DND-41 (cell line): Measurements from ENCODE around the gene HMGCL.
A peak's percentile ranks its signal among the peaks of the same experiment; 100 is the strongest.

Experiments
- ATAC-seq: fragments of 200-7000 bp; cut with Tn5 transposase; 3 replicates; pipeline ENCODE4 v1.9.1; 2021; ENCODE audit warnings: low read depth; ENCODE audit not compliant: insufficient read depth
- DNase-seq: peaks from one replicate; pipeline ENCODE4 v3.0.0-alpha.2; 2020
- H2AFZ ChIP-seq: 2 replicates; pipeline ENCODE4 v1.6.0; 2012; ENCODE audit warnings: low read depth, low read length
- H3K27ac ChIP-seq: 2 replicates; pipeline ENCODE4 v1.5.1; 2012; ENCODE audit warnings: low read length, inconsistent platforms
- H3K27me3 ChIP-seq: fragments of 200-600 bp; sonication (generic); 2 replicates; pipeline ENCODE4 v1.6.0; 2012; ENCODE audit warnings: low read length, mild to moderate bottlenecking, inconsistent platforms; ENCODE audit not compliant: insufficient read depth, poor library complexity
- H3K36me3 ChIP-seq: 2 replicates; pipeline ENCODE4 v1.5.1; 2012; ENCODE audit warnings: low read length, inconsistent platforms; ENCODE audit not compliant: insufficient read depth
- H3K4me1 ChIP-seq: 2 replicates; pipeline ENCODE4 v1.5.1; 2012; ENCODE audit warnings: mild to moderate bottlenecking, low read length; ENCODE audit not compliant: insufficient read depth
- H3K4me2 ChIP-seq: 2 replicates; pipeline ENCODE4 v1.6.0; 2012; ENCODE audit warnings: mild to moderate bottlenecking, moderate library complexity, low read length, inconsistent platforms; ENCODE audit not compliant: insufficient read depth
- H3K4me3 ChIP-seq, 2 experiments: fragments of 200-600 bp in 1 of 2; shearing (Covaris generic) in 1 of 2; 2 replicates each; pipeline ENCODE4 v1.5.1; 2012 to 2016; ENCODE audit warnings: inconsistent platforms in 2 of 2, low read length in 2 of 2, mild to moderate bottlenecking in 2 of 2, low read depth in 1 of 2, moderate library complexity in 1 of 2
- H3K79me2 ChIP-seq: 2 replicates; pipeline ENCODE4 v1.6.0; 2012; ENCODE audit warnings: low read length, inconsistent platforms; ENCODE audit not compliant: insufficient read depth
- H3K9ac ChIP-seq: 2 replicates; pipeline ENCODE4 v1.6.0; 2012; ENCODE audit warnings: low read depth, mild to moderate bottlenecking, inconsistent platforms, low read length, moderate library complexity
- H3K9me3 ChIP-seq: 2 replicates; pipeline ENCODE4 v1.5.1; 2012; ENCODE audit warnings: low read length, moderate library complexity, mild to moderate bottlenecking, inconsistent platforms; ENCODE audit not compliant: insufficient read depth, severe bottlenecking
- H4K20me1 ChIP-seq: 2 replicates; pipeline ENCODE4 v1.6.0; 2012; ENCODE audit warnings: low read length; ENCODE audit not compliant: insufficient read depth
- EZH2 ChIP-seq: IDR thresholded peaks from 3 replicates; pipeline ENCODE4 v1.6.1; 2012; ENCODE audit warnings: borderline replicate concordance, low read depth, mild to moderate bottlenecking, moderate library complexity, low read length, inconsistent platforms; ENCODE audit not compliant: severe bottlenecking
- TF ChIP-seq, protein P1 (sequence below): IDR thresholded peaks from 2 replicates; pipeline ENCODE4 v1.5.1; 2012; ENCODE audit warnings: borderline replicate concordance, low read length, moderate library complexity, mild to moderate bottlenecking; ENCODE audit not compliant: poor library complexity, severe bottlenecking; ENCODE audit errors: extremely low read depth

HMGCL gene

GRCh38 chr1:23777979-23778814, 47.0 kb downstream of the HMGCL start, which contains the start of gene PITHD1:
PITHD1 (plus strand) TSS chr1:23778418; CDS start chr1:23778516, 98 bp downstream.
- H3K27me3 ChIP-seq: no peaks in the 10 kb centered on the region
- DNase-seq (peak; percentile 82), ATAC-seq (peak; percentile 86)
- H3K36me3 ChIP-seq: peaks cover 29% of the 10 kb centered on the region
- peaks cover 18% of the 10 kb centered on the region for H4K20me1 ChIP-seq
- H3K4me1 ChIP-seq: peaks cover 29% of the 10 kb centered on the region
- TF ChIP-seq EZH2: no peak
- TF ChIP-seq, protein P1, sequence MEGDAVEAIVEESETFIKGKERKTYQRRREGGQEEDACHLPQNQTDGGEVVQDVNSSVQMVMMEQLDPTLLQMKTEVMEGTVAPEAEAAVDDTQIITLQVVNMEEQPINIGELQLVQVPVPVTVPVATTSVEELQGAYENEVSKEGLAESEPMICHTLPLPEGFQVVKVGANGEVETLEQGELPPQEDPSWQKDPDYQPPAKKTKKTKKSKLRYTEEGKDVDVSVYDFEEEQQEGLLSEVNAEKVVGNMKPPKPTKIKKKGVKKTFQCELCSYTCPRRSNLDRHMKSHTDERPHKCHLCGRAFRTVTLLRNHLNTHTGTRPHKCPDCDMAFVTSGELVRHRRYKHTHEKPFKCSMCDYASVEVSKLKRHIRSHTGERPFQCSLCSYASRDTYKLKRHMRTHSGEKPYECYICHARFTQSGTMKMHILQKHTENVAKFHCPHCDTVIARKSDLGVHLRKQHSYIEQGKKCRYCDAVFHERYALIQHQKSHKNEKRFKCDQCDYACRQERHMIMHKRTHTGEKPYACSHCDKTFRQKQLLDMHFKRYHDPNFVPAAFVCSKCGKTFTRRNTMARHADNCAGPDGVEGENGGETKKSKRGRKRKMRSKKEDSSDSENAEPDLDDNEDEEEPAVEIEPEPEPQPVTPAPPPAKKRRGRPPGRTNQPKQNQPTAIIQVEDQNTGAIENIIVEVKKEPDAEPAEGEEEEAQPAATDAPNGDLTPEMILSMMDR: no peak
- H3K9ac ChIP-seq: peak within 1 kb of the TSS; percentile 77
- H3K4me2 ChIP-seq: peak within 1 kb of the TSS; percentile 95
- H3K27ac ChIP-seq: peak within 1 kb of the TSS; percentile 89
- peak within 1 kb of the TSS; percentile 96 for H2AFZ ChIP-seq
- H3K79me2 ChIP-seq: peaks cover 66% of the 10 kb centered on the region
- peak within 1 kb of the TSS; percentile 93 to 99 for H3K4me3 ChIP-seq
- H3K9me3 ChIP-seq: no peaks in the 10 kb centered on the region

- Histone ChIP-seq H3K4me3 (no peak overlapping the region), H3K4me1 (peaks cover 36% of the 10 kb centered on the region), H3K4me2 (no peak overlapping the region), H3K27me3 (no peaks in the 10 kb centered on the region), H3K9ac (no peak overlapping the region), H3K9me3 (no peaks in the 10 kb centered on the region), H2AFZ (no peak overlapping the region), H4K20me1 (peaks cover 15% of the 10 kb centered on the region), H3K27ac (no peak overlapping the region), H3K79me2 (peaks cover 51% of the 10 kb centered on the region), H3K36me3 (peaks cover 22% of the 10 kb centered on the region)
- no peak for DNase-seq
- TF ChIP-seq, protein P1: no peak
- no peak for TF ChIP-seq EZH2
- ATAC-seq: no peak
These were observed 49.0 kb downstream of the HMGCL start for GRCh38 chr1:23776217-23776616.

GRCh38 chr1:23774174-23774880, 50.9 kb downstream of the HMGCL start:
- Histone ChIP-seq H2AFZ (no peak overlapping the region), H3K4me2 (no peak overlapping the region), H4K20me1 (peaks cover 8% of the 10 kb centered on the region), H3K4me1 (peaks cover 25% of the 10 kb centered on the region), H3K4me3 (no peak overlapping the region), H3K27me3 (no peaks in the 10 kb centered on the region), H3K9ac (no peak overlapping the region), H3K79me2 (peaks cover 33% of the 10 kb centered on the region), H3K27ac (no peak overlapping the region), H3K36me3 (peaks cover 11% of the 10 kb centered on the region), H3K9me3 (no peaks in the 10 kb centered on the region)
- no peak for ATAC-seq
- TF ChIP-seq, protein P1: no peak
- no peak for TF ChIP-seq EZH2
- DNase-seq: no peak
